ENCODE data around the gene QSOX2.

The QSOX2 gene

DNA sequence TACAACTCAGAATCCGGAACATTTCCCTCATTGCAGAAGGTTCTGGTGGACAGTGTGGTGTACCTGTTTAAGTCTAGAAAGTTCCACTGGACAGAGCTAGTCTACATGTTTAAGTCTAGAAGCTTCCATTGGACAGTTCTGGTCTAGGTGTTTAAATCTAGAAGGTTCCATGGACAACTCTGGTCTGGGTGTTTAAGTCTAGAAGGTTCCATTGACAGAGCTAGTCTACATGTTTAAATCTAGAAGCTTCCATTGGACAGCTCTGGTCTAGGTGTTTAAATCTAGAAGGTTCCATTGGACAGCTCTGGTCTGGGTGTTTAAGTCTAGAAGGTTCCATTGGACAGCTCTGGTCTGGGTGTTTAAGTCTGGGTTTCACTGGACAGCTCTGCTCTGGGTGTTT is 33.3 kb upstream of the QSOX2 start:
- no peak overlapping the region for H3K4me3 ChIP-seq (ENCODE audit: low read depth, low read length)
- no peak overlapping the region for H3K9ac ChIP-seq (ENCODE audit: low read depth, low read length)
- no peaks in the 10 kb centered on the region for H3K36me3 ChIP-seq (ENCODE audit: control insufficient read depth, insufficient read depth, low read length)
- H3K4me1 ChIP-seq (ENCODE audit: control insufficient read depth, insufficient read depth, low read length): no peaks in the 10 kb centered on the region
- H3K27me3 ChIP-seq (ENCODE audit: control insufficient read depth, insufficient read depth, low read length): no peaks in the 10 kb centered on the region
- H3K9me3 ChIP-seq (ENCODE audit: control insufficient read depth, insufficient read depth, low read length): no peaks in the 10 kb centered on the region

DNA sequence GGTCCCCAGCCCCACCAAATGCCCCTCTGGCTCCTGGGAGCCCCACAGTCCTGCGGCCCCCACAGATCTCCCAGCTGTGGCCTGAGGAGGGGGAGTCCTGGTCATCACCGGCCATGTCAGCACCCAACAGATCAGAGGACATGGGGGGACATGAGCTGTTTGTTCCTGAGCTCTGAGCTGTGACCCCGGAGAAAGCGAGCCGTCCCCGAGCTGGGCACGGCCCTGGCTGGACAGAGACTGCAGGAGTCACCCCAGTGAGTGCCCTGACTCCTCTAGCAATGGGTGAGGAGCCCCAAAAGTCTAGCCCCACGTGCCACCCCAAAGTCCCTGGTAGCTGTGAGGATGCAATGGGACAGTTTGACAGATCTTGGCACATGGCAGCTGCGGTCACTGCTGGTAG is 32.6 kb upstream of the QSOX2 start:
- H3K9ac ChIP-seq (ENCODE audit: low read depth, low read length): no peak overlapping the region
- H3K9me3 ChIP-seq (ENCODE audit: control insufficient read depth, insufficient read depth, low read length): no peaks in the 10 kb centered on the region
- H3K4me3 ChIP-seq (ENCODE audit: low read depth, low read length): no peak overlapping the region
- no peaks in the 10 kb centered on the region for H3K4me1 ChIP-seq (ENCODE audit: control insufficient read depth, insufficient read depth, low read length)
- H3K36me3 ChIP-seq (ENCODE audit: control insufficient read depth, insufficient read depth, low read length): no peaks in the 10 kb centered on the region
- H3K27me3 ChIP-seq (ENCODE audit: control insufficient read depth, insufficient read depth, low read length): no peaks in the 10 kb centered on the region

DNA sequence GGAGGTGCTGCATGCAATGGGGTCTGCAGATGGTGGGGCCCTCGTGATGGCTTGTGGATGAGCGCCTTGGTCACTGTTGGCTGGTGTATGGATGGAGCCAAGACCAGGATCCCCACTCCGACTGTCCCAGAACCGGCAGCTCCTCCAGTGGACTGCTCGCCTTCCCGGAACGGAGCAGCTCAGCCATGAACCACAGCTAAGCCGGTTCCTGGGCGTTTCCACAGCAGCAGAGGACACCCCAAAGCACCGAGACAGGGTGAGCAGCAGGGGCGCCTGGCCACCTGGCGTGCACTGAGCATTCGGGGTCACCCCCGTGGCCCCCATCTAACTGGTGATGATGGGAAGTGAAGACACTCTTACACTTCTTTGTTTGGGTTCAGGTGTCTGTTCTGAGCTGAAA is 32.1 kb upstream of the QSOX2 start:
- no peaks in the 10 kb centered on the region for H3K4me1 ChIP-seq (ENCODE audit: control insufficient read depth, insufficient read depth, low read length)
- H3K27me3 ChIP-seq (ENCODE audit: control insufficient read depth, insufficient read depth, low read length): no peaks in the 10 kb centered on the region
- H3K4me3 ChIP-seq (ENCODE audit: low read depth, low read length): no peak overlapping the region

DNA sequence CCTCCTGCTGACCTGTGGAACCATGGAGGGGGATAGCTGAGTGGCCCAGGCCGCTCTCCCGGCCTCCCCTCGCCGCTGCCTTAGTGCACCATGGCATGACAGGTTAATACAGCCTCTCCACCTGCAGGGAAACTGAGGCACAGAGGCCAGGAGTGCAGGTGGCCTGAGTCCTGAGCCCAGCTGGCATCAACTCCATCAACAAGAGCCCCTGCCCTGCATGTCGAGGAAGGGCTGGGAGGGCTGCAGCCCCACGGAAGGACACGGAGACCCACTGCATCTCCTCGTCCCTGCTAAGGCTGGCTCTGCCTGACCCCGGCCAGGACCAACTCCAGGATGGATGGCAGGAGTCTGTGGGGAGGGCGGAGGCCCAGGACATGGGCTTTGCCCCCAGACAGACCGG is 31.1 kb upstream of the QSOX2 start:
- H3K4me3 ChIP-seq (ENCODE audit: low read depth, low read length): no peak overlapping the region
- H3K36me3 ChIP-seq (ENCODE audit: control insufficient read depth, insufficient read depth, low read length): no peaks in the 10 kb centered on the region
- no peaks in the 10 kb centered on the region for H3K27me3 ChIP-seq (ENCODE audit: control insufficient read depth, insufficient read depth, low read length)

More for the DNA sequence above, 32.1 kb upstream of the QSOX2 start:
- no peaks in the 10 kb centered on the region for H3K9me3 ChIP-seq (ENCODE audit: control insufficient read depth, insufficient read depth, low read length)
- H3K36me3 ChIP-seq (ENCODE audit: control insufficient read depth, insufficient read depth, low read length): no peaks in the 10 kb centered on the region
- H3K9ac ChIP-seq (ENCODE audit: low read depth, low read length): no peak overlapping the region

DNA sequence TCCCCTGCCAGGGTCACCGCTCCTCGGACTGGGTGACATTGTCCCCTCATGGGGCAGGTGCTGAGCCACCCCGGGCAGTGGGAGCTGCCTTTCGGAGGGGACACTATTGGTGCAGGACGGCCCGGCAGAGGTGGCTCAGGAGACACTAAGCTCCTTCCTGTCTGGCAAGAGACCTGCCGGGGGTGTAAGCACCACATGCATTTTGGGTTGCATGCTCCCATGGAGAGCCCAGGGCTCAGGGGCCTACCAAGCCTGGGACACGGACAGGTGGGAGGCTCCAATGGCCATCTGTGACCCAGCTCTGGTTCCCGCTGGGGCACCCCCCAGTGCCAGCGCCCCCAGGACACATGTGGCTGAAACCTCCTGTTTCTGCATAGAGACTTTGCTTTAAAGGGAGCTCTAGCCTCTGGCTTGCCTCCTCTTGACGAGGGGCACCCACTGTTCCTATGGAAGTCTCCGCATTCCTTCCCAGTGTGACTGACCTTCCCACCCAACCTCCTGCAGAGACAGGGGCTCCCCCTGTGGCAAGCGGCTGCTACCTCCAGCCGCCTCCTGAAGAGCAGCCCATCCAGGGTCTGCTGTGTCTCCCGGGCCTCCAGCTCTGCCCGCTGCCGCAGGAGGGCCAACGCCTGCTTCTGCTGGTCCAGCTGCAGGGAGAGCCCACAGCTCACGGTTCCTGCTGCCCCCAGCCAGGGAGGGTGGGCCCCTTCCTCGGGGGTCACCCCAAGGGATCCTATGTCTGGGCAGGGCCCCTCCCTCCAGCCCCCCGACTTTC is 30.2 kb upstream of the QSOX2 start:
- no peak overlapping the region for H3K9ac ChIP-seq (ENCODE audit: low read depth, low read length)
- H3K4me3 ChIP-seq (ENCODE audit: low read depth, low read length): no peak overlapping the region
- no peaks in the 10 kb centered on the region for H3K36me3 ChIP-seq (ENCODE audit: control insufficient read depth, insufficient read depth, low read length)
- H3K4me1 ChIP-seq (ENCODE audit: control insufficient read depth, insufficient read depth, low read length): no peaks in the 10 kb centered on the region
- H3K9me3 ChIP-seq (ENCODE audit: control insufficient read depth, insufficient read depth, low read length): no peaks in the 10 kb centered on the region
- no peaks in the 10 kb centered on the region for H3K27me3 ChIP-seq (ENCODE audit: control insufficient read depth, insufficient read depth, low read length)

More for the DNA sequence above, 31.1 kb upstream of the QSOX2 start:
- no peaks in the 10 kb centered on the region for H3K4me1 ChIP-seq (ENCODE audit: control insufficient read depth, insufficient read depth, low read length)
- no peaks in the 10 kb centered on the region for H3K9me3 ChIP-seq (ENCODE audit: control insufficient read depth, insufficient read depth, low read length)
- no peak overlapping the region for H3K9ac ChIP-seq (ENCODE audit: low read depth, low read length)

- Histone ChIP-seq H3K4me3 (ENCODE audit: low read depth, low read length) (no peak overlapping the region), H3K9me3 (ENCODE audit: control insufficient read depth, insufficient read depth, low read length) (no peaks in the 10 kb centered on the region), H3K4me1 (ENCODE audit: control insufficient read depth, insufficient read depth, low read length) (no peaks in the 10 kb centered on the region), H3K27me3 (ENCODE audit: control insufficient read depth, insufficient read depth, low read length) (no peaks in the 10 kb centered on the region), H3K36me3 (ENCODE audit: control insufficient read depth, insufficient read depth, low read length) (no peaks in the 10 kb centered on the region), H3K9ac (ENCODE audit: low read depth, low read length) (no peak overlapping the region)
Measured at GRCh38 chr9:136274786-136275654, 29.4 kb upstream of the QSOX2 start.

GRCh38 chr9:136273921-136274785 is 28.5 kb upstream of the QSOX2 start:
- no peak overlapping the region for H3K4me3 ChIP-seq (ENCODE audit: low read depth, low read length)
- H3K27me3 ChIP-seq (ENCODE audit: control insufficient read depth, insufficient read depth, low read length): no peaks in the 10 kb centered on the region
- H3K9ac ChIP-seq (ENCODE audit: low read depth, low read length): no peak overlapping the region
- H3K36me3 ChIP-seq (ENCODE audit: control insufficient read depth, insufficient read depth, low read length): no peaks in the 10 kb centered on the region
- H3K4me1 ChIP-seq (ENCODE audit: control insufficient read depth, insufficient read depth, low read length): no peaks in the 10 kb centered on the region
- H3K9me3 ChIP-seq (ENCODE audit: control insufficient read depth, insufficient read depth, low read length): no peaks in the 10 kb centered on the region

DNA sequence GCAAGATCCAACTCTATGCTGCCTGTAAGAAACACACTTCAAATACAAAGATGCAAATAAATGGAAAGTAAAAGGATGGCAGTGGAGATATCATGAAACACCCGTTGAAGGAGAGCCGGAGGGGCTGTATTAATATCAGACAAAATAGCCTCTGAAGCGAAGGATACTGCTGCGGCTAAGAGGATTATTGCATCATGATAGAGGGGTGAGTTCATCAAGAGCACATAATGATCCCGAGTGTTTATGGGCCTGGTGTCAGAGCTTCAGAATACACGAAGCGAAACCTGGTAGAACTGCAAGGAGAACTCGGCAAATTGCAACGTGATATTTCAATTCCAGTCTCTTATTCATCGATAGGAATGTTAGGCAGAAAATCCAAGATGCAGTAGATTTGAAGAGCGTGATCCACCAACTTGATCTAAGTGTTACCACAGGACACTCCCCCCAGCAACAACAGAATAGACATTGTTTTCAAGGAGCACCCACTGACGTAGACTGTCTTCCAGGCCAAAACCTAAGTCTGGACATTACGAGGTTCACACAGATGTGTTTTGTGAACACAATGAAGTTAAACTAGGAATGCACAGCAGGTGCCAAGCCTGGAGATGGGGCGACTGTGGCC is 27.7 kb upstream of the QSOX2 start:
- Histone ChIP-seq H3K9me3 (ENCODE audit: control insufficient read depth, insufficient read depth, low read length) (no peaks in the 10 kb centered on the region), H3K36me3 (ENCODE audit: control insufficient read depth, insufficient read depth, low read length) (no peaks in the 10 kb centered on the region), H3K27me3 (ENCODE audit: control insufficient read depth, insufficient read depth, low read length) (no peaks in the 10 kb centered on the region), H3K9ac (ENCODE audit: low read depth, low read length) (no peak overlapping the region), H3K4me3 (ENCODE audit: low read depth, low read length) (no peak overlapping the region), H3K4me1 (ENCODE audit: control insufficient read depth, insufficient read depth, low read length) (no peaks in the 10 kb centered on the region)

DNA sequence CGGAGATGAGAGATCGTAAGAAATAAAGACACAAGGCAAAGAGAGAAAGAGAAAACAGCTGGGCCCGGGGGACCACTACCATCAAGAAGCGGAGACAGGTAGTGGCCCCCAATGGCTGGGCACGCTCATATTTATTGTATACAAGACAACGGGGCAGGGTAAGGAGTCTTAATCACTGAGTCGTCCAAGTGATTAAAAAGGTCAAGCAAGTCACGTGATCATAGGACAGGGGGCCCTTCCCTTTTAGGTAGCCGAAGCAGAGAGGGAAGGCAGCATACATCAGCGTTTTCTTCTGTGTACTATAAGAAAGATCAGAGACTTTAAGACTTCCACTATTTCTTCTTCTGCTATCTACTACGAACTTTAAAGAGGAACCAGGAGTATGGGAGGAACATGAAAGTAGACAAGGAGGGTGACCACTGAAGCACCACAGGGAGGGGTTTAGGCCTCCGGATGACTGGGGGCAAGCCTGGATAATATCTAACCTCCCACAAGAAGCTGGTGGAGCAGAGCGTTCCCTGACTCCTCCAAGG is 24.6 kb upstream of the QSOX2 start:
- Histone ChIP-seq H3K4me1 (ENCODE audit: control insufficient read depth, insufficient read depth, low read length) (no peaks in the 10 kb centered on the region), H3K36me3 (ENCODE audit: control insufficient read depth, insufficient read depth, low read length) (no peaks in the 10 kb centered on the region), H3K4me3 (ENCODE audit: low read depth, low read length) (no peak overlapping the region), H3K9ac (ENCODE audit: low read depth, low read length) (no peak overlapping the region), H3K27me3 (ENCODE audit: control insufficient read depth, insufficient read depth, low read length) (no peaks in the 10 kb centered on the region), H3K9me3 (ENCODE audit: control insufficient read depth, insufficient read depth, low read length) (no peaks in the 10 kb centered on the region)

GRCh38 chr9:136268735-136269134 is 23.1 kb upstream of the QSOX2 start:
- no peak overlapping the region for H3K9ac ChIP-seq (ENCODE audit: low read depth, low read length)
- H3K36me3 ChIP-seq (ENCODE audit: control insufficient read depth, insufficient read depth, low read length): no peaks in the 10 kb centered on the region
- no peaks in the 10 kb centered on the region for H3K9me3 ChIP-seq (ENCODE audit: control insufficient read depth, insufficient read depth, low read length)
- no peaks in the 10 kb centered on the region for H3K4me1 ChIP-seq (ENCODE audit: control insufficient read depth, insufficient read depth, low read length)
- H3K27me3 ChIP-seq (ENCODE audit: control insufficient read depth, insufficient read depth, low read length): no peaks in the 10 kb centered on the region
- no peak overlapping the region for H3K4me3 ChIP-seq (ENCODE audit: low read depth, low read length)

DNA sequence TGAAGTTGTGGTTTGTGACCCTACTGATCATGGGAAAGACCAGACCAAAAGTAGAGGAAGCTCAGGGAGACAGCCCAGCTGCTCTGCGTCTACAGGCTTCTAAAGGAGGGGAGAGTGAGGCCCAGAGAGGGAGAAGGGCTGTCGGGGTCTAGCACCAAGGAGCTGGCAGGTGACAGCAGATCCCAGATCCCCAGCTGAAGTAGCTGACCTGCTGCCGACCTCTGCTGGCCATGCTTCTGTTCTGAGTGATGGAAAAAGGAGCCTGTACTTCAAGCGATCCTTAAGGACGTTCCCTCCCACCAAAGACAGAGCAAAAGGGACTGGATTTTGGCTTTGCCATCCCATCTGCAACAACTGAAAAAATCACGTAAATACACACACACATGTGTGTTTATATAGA is 22.7 kb upstream of the QSOX2 start:
- H3K9me3 ChIP-seq (ENCODE audit: control insufficient read depth, insufficient read depth, low read length): no peaks in the 10 kb centered on the region
- no peaks in the 10 kb centered on the region for H3K36me3 ChIP-seq (ENCODE audit: control insufficient read depth, insufficient read depth, low read length)
- peak overlapping the region; percentile 75 for H3K4me3 ChIP-seq (ENCODE audit: low read depth, low read length)
- H3K4me1 ChIP-seq (ENCODE audit: control insufficient read depth, insufficient read depth, low read length): no peaks in the 10 kb centered on the region
- no peak overlapping the region for H3K9ac ChIP-seq (ENCODE audit: low read depth, low read length)
- H3K27me3 ChIP-seq (ENCODE audit: control insufficient read depth, insufficient read depth, low read length): no peaks in the 10 kb centered on the region

All from iPS-15b (cell line).